PC-9 (cell line): Measurements from ENCODE around the gene SPSB2.

Experiments
- EZH2 ChIP-seq: fragments of 200-600 bp; sonication (generic); IDR thresholded peaks from 2 replicates; pipeline ENCODE4 v1.8.0; 2017; ENCODE audit warnings: antibody characterized with exemption, low read depth
- TF ChIP-seq, protein P1 (sequence below): fragments of 200-600 bp; sonication (generic); conservative IDR thresholded peaks from 2 replicates; pipeline ENCODE4 v1.6.1; 2017; ENCODE audit warnings: mixed run types, antibody characterized with exemption, mild to moderate bottlenecking, moderate library complexity

DNA sequence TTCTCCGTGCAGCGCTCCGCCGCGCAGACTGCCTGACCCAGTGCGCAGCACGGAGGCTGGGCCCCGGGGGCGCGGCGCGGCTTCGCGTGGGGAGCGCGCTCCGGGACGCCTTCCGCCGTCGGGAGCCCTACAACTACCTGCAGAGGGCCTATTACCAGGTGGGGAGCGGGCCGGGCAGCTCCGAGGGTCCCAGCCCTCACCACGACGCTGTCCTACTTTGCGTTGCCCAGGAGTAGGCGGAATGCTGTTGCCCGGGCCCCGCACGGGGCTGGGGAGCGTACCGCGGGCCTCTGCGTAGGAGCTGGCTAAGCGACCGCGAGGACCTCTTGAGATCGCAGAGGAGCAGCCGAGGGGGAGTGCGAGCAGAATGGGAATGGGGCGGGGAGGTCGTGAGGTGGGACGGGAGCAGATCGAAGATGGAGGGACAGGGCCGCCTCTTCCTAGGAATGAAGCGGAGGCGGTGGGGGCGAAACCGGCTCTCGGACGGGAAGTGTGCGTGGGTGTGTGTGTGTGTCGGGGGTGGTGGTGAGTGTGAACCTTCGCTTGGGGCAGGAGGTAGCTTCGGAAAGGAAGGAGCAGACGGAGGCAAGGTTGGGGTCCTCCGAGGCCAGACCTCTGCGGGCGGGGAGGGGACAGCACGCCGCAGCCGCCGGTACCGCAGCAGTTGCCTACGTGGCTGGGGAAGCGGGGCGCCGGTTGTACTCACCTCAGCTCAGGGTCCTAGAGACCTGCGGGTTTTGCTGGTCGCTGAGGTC is 44.1 kb downstream of the SPSB2 start:
- TF ChIP-seq, protein P1, sequence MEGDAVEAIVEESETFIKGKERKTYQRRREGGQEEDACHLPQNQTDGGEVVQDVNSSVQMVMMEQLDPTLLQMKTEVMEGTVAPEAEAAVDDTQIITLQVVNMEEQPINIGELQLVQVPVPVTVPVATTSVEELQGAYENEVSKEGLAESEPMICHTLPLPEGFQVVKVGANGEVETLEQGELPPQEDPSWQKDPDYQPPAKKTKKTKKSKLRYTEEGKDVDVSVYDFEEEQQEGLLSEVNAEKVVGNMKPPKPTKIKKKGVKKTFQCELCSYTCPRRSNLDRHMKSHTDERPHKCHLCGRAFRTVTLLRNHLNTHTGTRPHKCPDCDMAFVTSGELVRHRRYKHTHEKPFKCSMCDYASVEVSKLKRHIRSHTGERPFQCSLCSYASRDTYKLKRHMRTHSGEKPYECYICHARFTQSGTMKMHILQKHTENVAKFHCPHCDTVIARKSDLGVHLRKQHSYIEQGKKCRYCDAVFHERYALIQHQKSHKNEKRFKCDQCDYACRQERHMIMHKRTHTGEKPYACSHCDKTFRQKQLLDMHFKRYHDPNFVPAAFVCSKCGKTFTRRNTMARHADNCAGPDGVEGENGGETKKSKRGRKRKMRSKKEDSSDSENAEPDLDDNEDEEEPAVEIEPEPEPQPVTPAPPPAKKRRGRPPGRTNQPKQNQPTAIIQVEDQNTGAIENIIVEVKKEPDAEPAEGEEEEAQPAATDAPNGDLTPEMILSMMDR = no peak
- TF ChIP-seq EZH2 = peak; percentile 99
